Spleen (tissue), 7 donors: Measurements from ENCODE around the gene TMEM212.

Experiments used
- CTCF ChIP-seq, 11 experiments: fragments of 200-600 bp in 7 of 11; fragments of 450-650 bp in 4 of 11; sonication (generic) in 4 of 11; IDR thresholded peaks in 8 of 11; conservative IDR thresholded peaks in 3 of 11; 1 replicate in 7 of 11; 2 replicates in 4 of 11; pipeline versions ENCODE4 v1.4.0 to v1.8.0; 2016 to 2021; ENCODE audit warnings: antibody characterized with exemption in 11 of 11, inconsistent platforms in 4 of 11, mild to moderate bottlenecking in 1 of 11
- POLR2A ChIP-seq, 3 donors: fragments of 450-650 bp; IDR thresholded peaks; one replicate each; pipeline ENCODE4 v1.5.1; 2017; ENCODE audit warnings: antibody characterized with exemption in 3 of 3, mild to moderate bottlenecking in 1 of 3
- donor health status: DM: no; HTN: no; CAD: no; lungs with moderate emphysema.
- donor health status: DM: no; HTN: no; CAD: no.
- donor health status: DM: no; HTN: no; CAD: no.

GRCh38 chr3:171874251-171874681 is 31.1 kb downstream of the TMEM212 start:
- TF ChIP-seq POLR2A (IDR thresholded peaks at IDR 0.05) (no peak), CTCF (IDR thresholded peaks at IDR 0.05 in 8 of 11, conservative IDR thresholded peaks at IDR 0.05 in 3 of 11) (no peak)
